SH-SY5Y (cell line): ENCODE results near the gene MYOC.

Source experiments
- GATA2 ChIP-seq: IDR thresholded peaks from 2 replicates; pipeline ENCODE4 v1.6.1; 2011; ENCODE audit warnings: mild to moderate bottlenecking, low read depth, low read length
- GATA3 ChIP-seq: IDR thresholded peaks from 2 replicates; pipeline ENCODE4 v1.6.1; 2011; ENCODE audit warnings: low read depth, mild to moderate bottlenecking, low read length, moderate library complexity

DNA sequence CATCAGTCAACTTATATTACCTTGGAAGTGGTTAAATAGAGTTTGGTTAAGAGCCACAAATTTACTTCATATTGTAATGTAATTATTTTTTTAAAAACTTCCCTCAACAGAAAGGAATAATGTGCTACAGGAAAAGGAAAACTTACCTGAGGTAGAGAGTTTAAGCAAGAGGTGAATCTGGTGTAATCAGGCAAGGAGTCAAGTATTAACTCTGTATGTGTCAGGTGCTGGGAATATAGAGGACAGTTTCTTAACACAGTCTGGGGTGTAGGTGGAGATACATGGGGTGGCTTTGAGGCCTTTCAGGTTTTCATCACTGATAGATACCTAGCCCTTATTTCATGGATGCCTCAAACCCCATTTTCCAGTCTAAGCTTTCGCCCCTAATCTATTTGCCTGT is 56.4 kb downstream of the MYOC start:
- TF ChIP-seq GATA3 (no peak), GATA2 (no peak)
